Endodermal cell (in vitro differentiated cells): ENCODE data around the gene MPP3. TPM values are rescaled to one million over a fixed set of nuclear protein-coding genes. Genes with fewer than 3 reads are reported as not detected.

ENCODE experiments used
- DNase-seq: peaks from one replicate; pipeline ENCODE4 v3.0.0-alpha.2; 2017
- H3K27ac ChIP-seq: 2 replicates; pipeline ENCODE4 v1.5.1; 2013; ENCODE audit warnings: mild to moderate bottlenecking, low read depth, low read length, moderate library complexity
- H3K27me3 ChIP-seq: 2 replicates; pipeline ENCODE4 v1.6.1; 2013; ENCODE audit warnings: mild to moderate bottlenecking, low read length, moderate library complexity; ENCODE audit not compliant: insufficient read depth, control insufficient read depth, poor library complexity, severe bottlenecking
- H3K36me3 ChIP-seq: 2 replicates; pipeline ENCODE4 v1.7.0; 2013; ENCODE audit warnings: mild to moderate bottlenecking, low read length, moderate library complexity; ENCODE audit not compliant: control insufficient read depth, insufficient read depth
- H3K4me1 ChIP-seq: one replicate; pipeline ENCODE4 v1.7.0; 2013; ENCODE audit warnings: low read length; ENCODE audit not compliant: control insufficient read depth, insufficient read depth
- H3K4me3 ChIP-seq: 2 replicates; pipeline ENCODE4 v1.5.1; 2013; ENCODE audit warnings: mild to moderate bottlenecking, low read length, moderate library complexity
- H3K9ac ChIP-seq: 2 replicates; pipeline ENCODE4 v1.6.1; 2013; ENCODE audit warnings: mild to moderate bottlenecking, low read length, moderate library complexity; ENCODE audit not compliant: poor library complexity, severe bottlenecking; ENCODE audit errors: extremely low read depth
- H3K9me3 ChIP-seq: 2 replicates; pipeline ENCODE4 v1.6.1; 2013; ENCODE audit warnings: mild to moderate bottlenecking, low read length, moderate library complexity; ENCODE audit not compliant: control insufficient read depth
- H3K27ac Mint-ChIP-seq: 2 replicates; pipeline ENCODE4 v1.8.0; 2020; ENCODE audit warnings: mixed read lengths
- H3K27me3 Mint-ChIP-seq: 2 replicates; pipeline ENCODE4 v1.8.0; 2021; ENCODE audit warnings: mild to moderate bottlenecking, mixed read lengths; ENCODE audit not compliant: insufficient read depth
- H3K36me3 Mint-ChIP-seq: 2 replicates; pipeline ENCODE4 v1.8.0; 2020; ENCODE audit warnings: low read depth, mixed read lengths
- H3K4me1 Mint-ChIP-seq: 2 replicates; pipeline ENCODE4 v1.8.0; 2020; ENCODE audit warnings: mixed read lengths
- H3K4me3 Mint-ChIP-seq: 2 replicates; pipeline ENCODE4 v1.8.0; 2020; ENCODE audit warnings: mild to moderate bottlenecking, moderate library complexity, mixed read lengths
- H3K9me3 Mint-ChIP-seq: 2 replicates; pipeline ENCODE4 v1.8.0; 2020; ENCODE audit warnings: mild to moderate bottlenecking, mixed read lengths
- CTCF ChIP-seq: fragments of 200-600 bp; sonication (generic); conservative IDR thresholded peaks from 2 replicates; pipeline ENCODE4 v1.5.0; 2021; ENCODE audit warnings: antibody characterized with exemption, mild to moderate bottlenecking
- WGBS, 2 experiments: methylation state at CpG; one replicate each; pipeline versions ENCODE4 v1.1.5 to v1.1.7; 2013; ENCODE audit warnings: missing lambda C conversion rate in 2 of 2, mixed read lengths in 1 of 2; ENCODE audit not compliant: insufficient coverage in 1 of 2, insufficient read length in 1 of 2; 5-methylcytosine and 5-hydroxymethylcytosine counted together
- total RNA-seq, 2 donors: library from RNA; stranded (reverse); fragmentation: NEBNext Ultra II Directional in 1 of 2; extraction: Animal tissue kit (Norgen Biotek cat#: 25700) in 1 of 2; gene quantifications; 2 replicates in 1 of 2; 3 replicates in 1 of 2; pipeline ENCODE4 v1.2.1, GENCODE V29; 2021

MPP3 gene
- total RNA-seq, 2 donors from 2014 or later: 5.8 to 6.8 TPM

DNA sequence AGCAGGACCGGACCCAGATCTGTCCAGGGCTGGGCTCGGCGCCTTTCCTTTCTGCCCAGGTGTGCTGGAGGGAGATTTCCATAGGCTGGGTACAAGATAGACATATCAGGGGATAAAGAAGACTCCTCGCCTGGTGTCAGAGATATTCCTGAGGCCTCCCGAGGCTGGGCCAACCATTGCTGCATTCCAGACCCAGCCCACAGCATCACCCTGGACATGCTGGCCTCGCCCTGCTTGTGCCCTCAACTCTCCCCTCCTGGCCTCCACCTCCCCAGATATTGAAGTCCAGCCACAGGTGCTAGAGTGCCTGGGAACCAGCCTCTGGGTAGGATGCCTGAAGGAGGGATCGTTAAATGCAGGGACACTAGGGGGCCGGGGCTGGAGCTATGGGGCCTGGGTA is 16.2 kb upstream of the MPP3 start:
- Histone ChIP-seq H3K9ac (no peak overlapping the region), H3K27ac (no peak overlapping the region), H3K27me3 (no peaks in the 10 kb centered on the region), H3K9me3 (no peaks in the 10 kb centered on the region), H3K36me3 (no peaks in the 10 kb centered on the region), H3K4me3 (no peak overlapping the region), H3K4me1 (no peaks in the 10 kb centered on the region)
- no peak for DNase-seq
- no peaks in the 10 kb centered on the region for H3K36me3 Mint-ChIP-seq
- peaks cover 21% of the 10 kb centered on the region for H3K27me3 Mint-ChIP-seq
- H3K4me3 Mint-ChIP-seq: no peak overlapping the region
- no peak overlapping the region for H3K27ac Mint-ChIP-seq
- H3K9me3 Mint-ChIP-seq: no peaks in the 10 kb centered on the region
- WGBS, 2 experiments: 90 to 91% methylated on average over 4 to 8 of the region's 8 CpGs
- TF ChIP-seq CTCF: no peak
- no peaks in the 10 kb centered on the region for H3K4me1 Mint-ChIP-seq

GRCh38 chr17:43848601-43849000 is 15.7 kb upstream of the MPP3 start:
- H3K4me3 Mint-ChIP-seq: no peak overlapping the region
- peaks cover 21% of the 10 kb centered on the region for H3K27me3 Mint-ChIP-seq
- no peaks in the 10 kb centered on the region for H3K4me1 ChIP-seq
- H3K36me3 Mint-ChIP-seq: no peaks in the 10 kb centered on the region
- no peak overlapping the region for H3K27ac Mint-ChIP-seq
- no peak overlapping the region for H3K27ac ChIP-seq
- H3K9me3 Mint-ChIP-seq: no peaks in the 10 kb centered on the region
- no peaks in the 10 kb centered on the region for H3K27me3 ChIP-seq
- no peaks in the 10 kb centered on the region for H3K9me3 ChIP-seq
- no peak for DNase-seq
- H3K36me3 ChIP-seq: no peaks in the 10 kb centered on the region
- no peak overlapping the region for H3K4me3 ChIP-seq
- no peaks in the 10 kb centered on the region for H3K4me1 Mint-ChIP-seq
- WGBS, 2 experiments: 92 to 95% methylated on average over 9 to 10 of the region's 10 CpGs
- H3K9ac ChIP-seq: no peak overlapping the region
- no peak for TF ChIP-seq CTCF

- Mint-ChIP-seq H3K4me3 (no peak within 1 kb of the TSS), H3K27me3 (peaks cover 21% of the 10 kb centered on the region), H3K9me3 (no peaks in the 10 kb centered on the region), H3K4me1 (no peaks in the 10 kb centered on the region), H3K36me3 (no peaks in the 10 kb centered on the region), H3K27ac (no peak within 1 kb of the TSS)
- peak; percentile 82 for DNase-seq
- H3K27me3 ChIP-seq: no peaks in the 10 kb centered on the region
- H3K9ac ChIP-seq: no peak within 1 kb of the TSS
- H3K9me3 ChIP-seq: no peaks in the 10 kb centered on the region
- TF ChIP-seq CTCF: no peak
- WGBS, 2 experiments: 63 to 70% methylated on average over 11 to 17 of the region's 17 CpGs
- no peaks in the 10 kb centered on the region for H3K4me1 ChIP-seq
- no peak within 1 kb of the TSS for H3K27ac ChIP-seq
- no peaks in the 10 kb centered on the region for H3K36me3 ChIP-seq
- H3K4me3 ChIP-seq: no peak within 1 kb of the TSS
Observed at GRCh38 chr17:43846963-43847371, 14.0 kb upstream of the MPP3 start, which contains the start of gene CD300LG. TSS of gene CD300LG (plus strand) at chr17:43847176. CDS start at chr17:43847217, 41 bp downstream.
